GM10248 (cell line): ENCODE data around the gene CTLA4.
"Not testable (repeated sequence)": the region's sequence is repeated elsewhere in the genome, so short reads cannot be mapped to it uniquely, and the experiment has no call there.

Experiments
- CTCF ChIA-PET: fragments of 300-600 bp; sonication (Branson Sonifier 250); formaldehyde crosslinking; extraction: SDS; loops from one replicate; lab custom pipeline; 2021; ENCODE audit warnings: antibody characterized with exemption; lab: Yijun Ruan, JAX
- POLR2A ChIA-PET: fragments of 350-650 bp; sonication (Branson Sonifier 250); formaldehyde crosslinking; extraction: SDS; loops from one replicate; lab custom pipeline; 2020; ENCODE audit warnings: antibody characterized with exemption; lab: Yijun Ruan, JAX
- DNase-seq: peaks from one replicate; pipeline ENCODE4 v3.0.0; 2012; ENCODE audit errors: extremely low spot score
- CTCF ChIP-seq: IDR thresholded peaks from 2 replicates; pipeline ENCODE4 v1.5.1; 2012; ENCODE audit warnings: mild to moderate bottlenecking, low read depth; ENCODE audit errors: extremely low read depth, missing control alignments, control extremely low read depth

Gene CTLA4

GRCh38 chr2:203880557-203881125, 13.1 kb downstream of the CTLA4 start:
- no peak for TF ChIP-seq CTCF
- CTCF ChIA-PET = no interaction called here
- POLR2A ChIA-PET = no interaction called here
- DNase-seq = no peak

- POLR2A ChIA-PET, CTCF ChIA-PET, DNase-seq: not testable (repeated sequence)
These were observed 13.6 kb downstream of the CTLA4 start for GRCh38 chr2:203881185-203881584.

- ChIA-PET POLR2A (no interaction called here), CTCF (interaction anchor here (1.0 kb wide), 1 partner anchor 11 kb away, joined by 5 read pairs; no protein-coding TSS in a partner anchor)
- no peak for TF ChIP-seq CTCF
- DNase-seq = no peak
These were observed 15.0 kb downstream of the CTLA4 start for GRCh38 chr2:203882551-203882950.

- ChIA-PET POLR2A (no interaction called here), CTCF (interaction anchor here (1.0 to 1.6 kb wide), 3 partner anchors 8 to 10 kb away, joined by 4 to 6 read pairs (median 4); no protein-coding TSS in a partner anchor)
These were observed 19.1 kb downstream of the CTLA4 start for GRCh38 chr2:203886661-203887151.

GRCh38 chr2:203887677-203888076, 20.1 kb downstream of the CTLA4 start:
- no peak for TF ChIP-seq CTCF
- CTCF ChIA-PET = interaction anchor here (1.6 kb wide), 1 partner anchor 9 kb away, joined by 6 read pairs; no protein-coding TSS in a partner anchor
- POLR2A ChIA-PET = no interaction called here
- no peak for DNase-seq

More at GRCh38 chr2:203886661-203887151, 19.1 kb downstream of the CTLA4 start:
- no peak for DNase-seq
- no peak for TF ChIP-seq CTCF

- POLR2A ChIA-PET = no interaction called here
- CTCF ChIA-PET = interaction anchor here (1.0 to 1.4 kb wide), 4 partner anchors 9 to 17 kb away, joined by 3 read pairs; no protein-coding TSS in a partner anchor
These were observed 22.0 kb downstream of the CTLA4 start for GRCh38 chr2:203889542-203889941.

More at GRCh38 chr2:203889542-203889941, 22.0 kb downstream of the CTLA4 start:
- no peak for DNase-seq
- no peak for TF ChIP-seq CTCF
